Fibroblast of villous mesenchyme (primary cell): ENCODE data around the gene CNBD2. TPM values are rescaled to one million over a fixed set of nuclear protein-coding genes. Genes with fewer than 3 reads are reported as not detected.
"Not testable (repeated sequence)": the region's sequence is repeated elsewhere in the genome, so short reads cannot be mapped to it uniquely, and the experiment has no call there.

Source experiments
- DNase-seq: peaks from one replicate; pipeline ENCODE4 v3.0.0-alpha.2; 2010; ENCODE audit warnings: low read depth
- H3K4me3 ChIP-seq: 2 replicates; pipeline ENCODE4 v1.5.1; 2011; ENCODE audit warnings: low read depth, mild to moderate bottlenecking, low read length
- CTCF ChIP-seq: IDR thresholded peaks from 2 replicates; pipeline ENCODE4 v1.5.1; 2012; ENCODE audit warnings: low read depth, mild to moderate bottlenecking, low read length; ENCODE audit not compliant: insufficient read depth
- total RNA-seq: library from RNA; depleted of rRNA; stranded (reverse); fragments of >200 nt; gene quantifications from 2 replicates; pipeline ENCODE4 v1.2.3, GENCODE V29; 2012

The CNBD2 gene
- total RNA-seq, 1 donor: 1.7 TPM

GRCh38 chr20:35984382-35984781 is 16.0 kb downstream of the CNBD2 start:
- no peak overlapping the region for H3K4me3 ChIP-seq
- no peak for DNase-seq
- no peak for TF ChIP-seq CTCF

- no peak for DNase-seq
- no peak overlapping the region for H3K4me3 ChIP-seq
- no peak for TF ChIP-seq CTCF
These were observed 17.4 kb downstream of the CNBD2 start for GRCh38 chr20:35985806-35986205.

- no peak overlapping the region for H3K4me3 ChIP-seq
- TF ChIP-seq CTCF: no peak
- no peak for DNase-seq
These were observed 20.6 kb downstream of the CNBD2 start for GRCh38 chr20:35988910-35989463.

- no peak overlapping the region for H3K4me3 ChIP-seq
- DNase-seq: peak; percentile 23
- TF ChIP-seq CTCF: peak; percentile 58
These were observed 22.9 kb downstream of the CNBD2 start for GRCh38 chr20:35991142-35991771.

- TF ChIP-seq CTCF: peak; percentile 86
- peak; percentile 64 for DNase-seq
- H3K4me3 ChIP-seq: no peak overlapping the region
These were observed 24.4 kb downstream of the CNBD2 start for GRCh38 chr20:35992713-35993335.

- no peak overlapping the region for H3K4me3 ChIP-seq
- peak; percentile 83 for DNase-seq
- TF ChIP-seq CTCF: peak; percentile 98
These were observed 26.6 kb downstream of the CNBD2 start for GRCh38 chr20:35994994-35995453.

- H3K4me3 ChIP-seq, DNase-seq: not testable (repeated sequence)
These were observed 28.1 kb downstream of the CNBD2 start for GRCh38 chr20:35996492-35996891.

- DNase-seq, H3K4me3 ChIP-seq: not testable (repeated sequence)
These were observed 32.9 kb downstream of the CNBD2 start for GRCh38 chr20:36001331-36001730.
